Fibroblast of upper back skin (primary cell): Measurements from ENCODE around the gene CCN2.
"Not testable (repeated sequence)": the region's sequence is repeated elsewhere in the genome, so short reads cannot be mapped to it uniquely, and the experiment has no call there.

ENCODE experiments used
- DNase-seq: peaks from one replicate; pipeline ENCODE4 v3.0.0-alpha.2; 2013

Gene CCN2

GRCh38 chr6:131937703-131938631 is 13.2 kb downstream of the CCN2 start:
- peak; percentile 88 for DNase-seq

GRCh38 chr6:131937226-131937625 is 13.9 kb downstream of the CCN2 start:
- peak; percentile 76 for DNase-seq

- no peak for DNase-seq
These were observed 15.0 kb downstream of the CCN2 start for GRCh38 chr6:131936156-131936555.

GRCh38 chr6:131931063-131931750 is 20.0 kb downstream of the CCN2 start:
- DNase-seq = peak; percentile 51

DNA sequence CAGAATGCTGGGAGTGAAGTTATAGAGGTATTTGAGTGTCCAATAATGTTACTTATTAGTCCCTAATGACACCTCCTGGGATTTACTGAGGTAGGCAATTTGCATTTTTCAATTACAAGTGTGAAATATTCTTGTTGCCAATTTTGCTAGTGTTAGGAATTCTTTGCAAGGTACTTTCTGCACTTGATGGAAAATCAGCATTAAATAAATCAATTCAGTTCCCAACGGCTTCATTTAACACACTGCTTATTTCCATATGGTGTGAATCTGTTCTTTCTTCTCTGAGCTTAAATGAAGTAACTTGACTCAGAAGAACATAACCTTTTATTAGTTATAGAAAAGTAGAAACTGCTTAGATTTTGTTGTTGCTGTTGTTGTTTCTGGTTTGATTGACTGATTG is 21.2 kb downstream of the CCN2 start:
- DNase-seq = no peak

- no peak for DNase-seq
These were observed 21.9 kb downstream of the CCN2 start for GRCh38 chr6:131929264-131929663.

DNA sequence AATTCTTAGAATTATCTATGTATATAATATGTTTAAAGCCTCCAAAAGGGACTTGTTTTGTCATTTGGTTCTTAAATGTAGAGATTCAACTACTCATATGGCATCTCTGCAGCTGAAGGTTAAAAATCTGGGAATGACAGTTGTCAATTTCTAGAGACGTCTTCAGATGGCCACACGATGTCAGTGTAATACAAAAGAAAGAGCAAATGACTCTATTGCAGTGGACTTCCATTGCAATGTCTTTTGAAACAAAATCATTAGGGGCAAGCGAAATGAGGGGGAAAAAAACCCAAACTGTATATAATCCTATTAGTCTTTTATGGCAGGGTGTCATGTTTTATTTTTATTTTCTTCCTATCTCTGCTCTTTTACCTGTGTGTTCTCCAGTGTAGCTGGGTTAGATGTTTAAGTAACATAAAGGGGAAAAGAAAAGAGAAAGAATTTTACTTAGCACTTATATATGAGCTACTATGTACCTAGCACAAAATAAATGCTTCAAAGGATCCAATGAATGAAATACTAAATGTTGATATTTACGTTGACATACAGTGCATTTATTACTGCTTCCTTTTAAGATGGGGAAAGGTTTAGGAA is 26.2 kb downstream of the CCN2 start:
- peak; percentile 70 for DNase-seq

GRCh38 chr6:131923356-131923755 is 27.8 kb downstream of the CCN2 start:
- DNase-seq = peak; percentile 44

DNA sequence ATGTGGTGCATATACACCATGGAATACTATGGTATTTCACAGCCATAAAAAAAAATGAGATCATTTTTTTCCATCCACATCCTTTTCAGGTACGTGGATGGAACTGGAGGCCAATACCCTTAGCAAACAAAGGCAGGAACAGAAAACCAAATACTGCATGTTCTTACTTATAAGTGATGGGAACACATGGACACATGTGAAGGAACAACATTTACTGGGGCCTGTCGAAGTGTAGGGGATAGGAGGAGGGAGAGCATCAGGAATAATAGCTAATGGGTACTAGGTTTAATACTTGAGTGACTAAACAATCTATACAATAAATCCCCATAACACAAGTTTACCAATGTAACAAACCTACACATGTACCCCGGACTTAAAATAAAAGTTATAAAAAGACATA is 30.5 kb downstream of the CCN2 start:
- DNase-seq = no peak

DNA sequence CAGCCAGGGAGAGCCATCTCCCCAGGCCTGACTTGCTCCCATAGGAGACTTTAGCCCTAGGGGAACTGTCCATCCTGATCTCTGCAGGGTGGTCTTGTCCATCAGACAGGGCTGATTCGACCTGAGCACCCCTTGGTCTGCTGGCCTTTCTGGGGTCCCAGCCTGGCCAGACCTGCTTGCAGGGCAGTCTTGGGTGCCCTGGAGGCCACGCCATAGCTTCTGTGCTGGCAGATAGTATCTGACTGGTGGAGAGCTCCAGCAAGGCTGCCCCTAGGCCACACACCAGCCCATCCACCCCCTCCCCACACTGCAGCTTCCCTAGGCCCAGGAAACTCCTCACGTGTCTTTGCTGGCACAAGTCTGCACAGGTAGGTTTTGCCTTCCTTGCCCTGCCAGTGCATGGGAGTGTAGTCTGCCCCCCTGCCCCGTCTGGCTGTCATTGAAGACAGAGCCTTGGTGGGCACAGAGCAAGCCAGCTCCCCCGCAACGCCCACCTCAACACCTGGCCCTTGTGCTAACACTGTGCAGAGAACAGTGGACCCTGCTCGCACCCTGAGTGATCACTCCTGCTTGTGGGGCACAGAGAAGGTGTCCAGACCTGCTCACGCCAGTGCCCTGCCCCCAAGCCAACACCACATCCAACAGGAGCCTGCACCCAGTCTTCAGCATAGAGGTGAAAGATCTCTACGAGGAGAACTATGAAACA is 32.4 kb downstream of the CCN2 start:
- no peak for DNase-seq

GRCh38 chr6:131917763-131918649 is 33.2 kb downstream of the CCN2 start:
- no peak for DNase-seq

DNA sequence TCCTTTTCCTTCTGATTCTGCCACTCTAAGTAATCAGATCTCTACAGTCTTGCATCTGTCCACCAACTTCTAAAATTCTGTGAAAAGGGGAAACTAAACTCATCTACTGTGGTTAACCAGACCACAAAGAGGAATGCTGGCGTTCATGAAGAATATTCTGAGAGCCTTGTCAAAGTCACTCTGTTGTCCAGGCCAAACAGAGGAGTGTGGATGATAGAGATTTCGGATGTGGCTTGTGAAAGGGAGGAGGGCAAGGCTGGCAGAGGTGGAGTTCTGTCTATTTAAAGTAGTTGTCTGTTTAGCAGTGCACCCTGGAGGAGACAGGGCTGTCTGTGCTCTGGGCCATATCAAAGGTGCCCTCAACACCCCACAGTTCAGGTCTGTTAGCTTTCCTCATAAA is 33.9 kb downstream of the CCN2 start:
- DNase-seq = peak; percentile 60

DNA sequence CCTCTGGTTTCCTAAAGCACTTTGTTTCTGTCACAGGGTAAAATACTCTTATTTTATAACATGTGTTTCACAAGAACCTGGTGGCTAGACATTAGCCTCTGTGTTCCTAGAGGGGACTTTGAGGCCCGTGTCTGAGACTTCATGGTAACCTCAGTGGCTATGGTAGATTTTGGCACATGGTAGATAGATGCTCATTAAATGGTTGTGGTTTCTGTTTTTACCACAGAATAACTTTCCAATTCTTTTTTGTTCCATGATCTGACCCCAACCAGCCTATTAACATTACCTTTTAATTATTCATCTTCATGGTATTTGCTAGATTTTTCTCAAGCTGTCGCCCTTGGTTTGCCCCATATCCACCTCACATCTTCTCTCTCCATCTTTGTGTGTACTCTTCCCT is 34.3 kb downstream of the CCN2 start:
- peak; percentile 22 for DNase-seq

DNA sequence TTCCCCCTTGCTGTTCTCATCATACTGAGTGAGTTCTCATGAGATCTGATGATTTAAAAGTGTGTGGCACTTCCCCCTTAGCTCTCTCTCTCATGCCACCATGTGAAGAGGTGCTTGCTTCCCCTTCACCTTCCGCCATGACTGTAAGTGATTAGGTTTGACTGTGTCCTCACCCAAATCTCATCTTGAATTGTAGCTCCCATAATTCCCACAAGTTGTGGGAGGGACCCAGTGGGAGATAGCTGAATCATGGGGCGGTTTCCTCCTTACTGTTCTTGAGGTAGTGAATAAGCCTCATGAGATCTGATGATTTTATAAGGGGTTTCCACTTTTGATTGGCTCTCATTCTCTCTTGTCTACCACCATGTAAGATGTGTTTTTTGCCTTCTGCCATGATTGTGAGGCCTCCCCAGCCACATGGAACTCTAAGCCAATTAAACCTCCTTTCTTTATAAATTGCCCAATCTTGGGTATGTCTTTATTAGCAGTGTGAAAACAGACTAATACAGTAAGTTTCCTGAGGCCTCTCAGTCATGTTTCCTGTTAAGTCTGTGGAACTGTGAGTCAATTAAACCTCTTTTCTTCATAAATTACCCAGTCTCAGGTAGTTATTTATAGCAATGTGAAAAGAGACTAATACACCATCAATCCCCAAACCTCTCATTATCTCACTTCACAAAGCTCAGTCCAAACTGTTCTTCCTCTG is 34.9 kb downstream of the CCN2 start:
- not testable (repeated sequence) for DNase-seq

DNA sequence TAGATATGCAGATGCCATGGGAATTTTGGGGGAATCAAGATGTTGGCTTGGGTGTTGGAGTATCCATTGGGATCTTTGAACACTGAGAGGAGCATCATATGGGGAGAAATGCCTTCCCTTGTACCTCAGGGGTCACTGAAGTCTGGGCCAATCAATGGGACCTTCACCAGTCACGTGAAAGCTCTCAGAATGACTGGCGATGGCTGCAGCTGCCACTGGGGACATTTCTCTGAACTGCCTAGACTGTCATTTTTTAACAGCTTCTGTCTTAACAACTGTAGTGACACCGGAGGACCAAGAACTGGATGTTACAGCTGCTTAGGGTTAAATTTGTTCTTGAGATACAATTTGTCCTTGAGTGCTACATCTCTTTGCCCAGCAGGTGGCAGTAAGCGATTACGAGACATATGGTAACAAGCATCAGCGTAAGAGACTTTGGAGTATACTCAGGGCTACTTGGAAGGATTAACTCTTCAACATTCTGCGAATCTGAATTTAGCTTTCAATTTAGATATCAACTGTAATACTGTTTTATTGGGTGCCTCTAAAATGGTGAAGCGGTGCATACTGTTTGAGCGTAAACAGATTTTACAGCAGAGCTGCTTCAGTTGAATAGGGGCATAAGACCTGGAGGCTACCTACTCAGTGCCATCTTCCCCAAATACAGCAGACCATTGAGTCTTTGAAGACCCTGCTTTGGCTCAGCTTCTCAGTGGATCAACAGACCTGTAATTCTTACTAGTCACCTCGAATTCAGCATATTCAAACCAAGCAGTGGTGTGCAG is 36.0 kb downstream of the CCN2 start:
- DNase-seq = peak; percentile 80

DNA sequence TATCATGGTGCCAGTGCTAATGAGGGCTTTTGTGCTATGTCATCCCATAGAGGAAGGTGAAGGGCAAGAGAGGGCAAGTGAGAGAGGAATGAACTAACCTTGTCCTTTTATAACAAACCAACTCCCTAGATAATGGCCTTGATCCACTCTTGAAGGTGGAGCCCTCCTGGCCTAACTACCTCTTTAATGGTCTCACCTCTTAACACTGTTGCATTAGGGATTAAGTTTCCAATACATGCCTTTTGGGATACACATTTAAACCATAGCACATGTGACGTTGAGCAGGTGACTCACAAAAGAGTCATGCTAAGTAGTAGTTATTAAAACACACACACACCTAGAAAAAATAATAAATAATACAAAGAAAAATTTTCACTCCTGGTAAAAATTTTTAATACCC is 36.9 kb downstream of the CCN2 start:
- DNase-seq = peak; percentile 19

DNA sequence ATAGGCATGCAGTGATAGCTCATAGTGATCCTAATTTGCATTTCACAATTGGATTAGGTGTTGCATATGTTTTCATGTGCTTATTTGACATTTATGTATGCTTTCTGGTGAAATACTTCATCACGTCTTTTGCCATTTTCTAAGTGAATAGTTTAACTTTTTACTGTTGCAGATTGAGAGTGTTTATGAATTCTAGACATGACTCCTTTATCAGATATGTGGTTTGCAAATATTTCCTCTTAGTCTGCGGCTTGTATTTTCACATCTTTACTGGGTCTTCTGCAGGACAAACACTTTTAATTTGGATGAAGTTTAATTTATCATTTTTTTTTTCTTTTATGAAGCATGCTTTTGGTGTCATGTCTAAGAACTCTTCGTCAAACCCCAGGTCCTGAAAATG is 39.2 kb downstream of the CCN2 start:
- DNase-seq = no peak

DNA sequence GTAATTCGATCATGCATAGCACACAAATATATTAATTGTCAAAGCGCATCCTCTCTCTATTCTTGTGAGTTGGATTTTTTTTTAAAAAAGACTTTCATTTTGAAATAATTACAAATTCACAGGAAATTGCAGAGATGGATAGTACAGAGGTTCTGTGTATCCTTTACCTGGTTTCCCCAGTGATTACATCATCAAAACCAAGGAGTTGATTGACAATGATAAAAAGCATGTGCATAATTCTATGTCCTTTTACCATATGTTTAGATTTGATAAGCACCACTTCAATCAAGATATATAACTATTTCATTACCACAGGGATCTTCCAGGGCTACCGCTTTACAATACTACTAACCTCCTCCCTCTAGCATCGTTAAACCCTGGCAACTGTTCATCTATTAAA is 40.2 kb downstream of the CCN2 start:
- no peak for DNase-seq

GRCh38 chr6:131910219-131910589 is 41.0 kb downstream of the CCN2 start:
- no peak for DNase-seq

GRCh38 chr6:131909408-131910218 is 41.6 kb downstream of the CCN2 start:
- peak; percentile 71 for DNase-seq
